Central memory CD4-positive, alpha-beta T cell (primary cell): Measurements from ENCODE around the gene SAMM50.
A peak's percentile ranks its signal among the peaks of the same experiment; 100 is the strongest.

Experiments used
- DNase-seq: peaks from one replicate; pipeline ENCODE4 v3.0.0; 2022

The SAMM50 gene

GRCh38 chr22:43980996-43981395 is 25.8 kb downstream of the SAMM50 start:
- no peak for DNase-seq

- DNase-seq: no peak
Observed at GRCh38 chr22:43983808-43984207, 28.6 kb downstream of the SAMM50 start.

- no peak for DNase-seq
Observed at GRCh38 chr22:43985532-43985931, 30.3 kb downstream of the SAMM50 start.

- no peak for DNase-seq
Observed at GRCh38 chr22:43988116-43988820, 33.0 kb downstream of the SAMM50 start.

- DNase-seq: no peak
Observed at GRCh38 chr22:43988960-43989359, 33.7 kb downstream of the SAMM50 start.

- DNase-seq: no peak
Observed at GRCh38 chr22:43990044-43990443, 34.8 kb downstream of the SAMM50 start.

GRCh38 chr22:43991316-43992020 is 36.2 kb downstream of the SAMM50 start:
- no peak for DNase-seq

GRCh38 chr22:43992331-43992821 is 37.1 kb downstream of the SAMM50 start:
- no peak for DNase-seq

- peak; percentile 44 for DNase-seq
Observed at GRCh38 chr22:43993072-43993760, 38.0 kb downstream of the SAMM50 start.

GRCh38 chr22:43994006-43994405 is 38.8 kb downstream of the SAMM50 start:
- DNase-seq: no peak

GRCh38 chr22:43994416-43994815 is 39.2 kb downstream of the SAMM50 start:
- DNase-seq: no peak

GRCh38 chr22:43995057-43995685 is 39.9 kb downstream of the SAMM50 start:
- no peak for DNase-seq

- DNase-seq: no peak
Observed at GRCh38 chr22:43995798-43996169, 40.5 kb downstream of the SAMM50 start.

- DNase-seq: peak; percentile 58
Observed at GRCh38 chr22:43996170-43996980, 41.1 kb downstream of the SAMM50 start.

GRCh38 chr22:43996981-43997265 is 41.7 kb downstream of the SAMM50 start:
- no peak for DNase-seq

- DNase-seq: no peak
Observed at GRCh38 chr22:43998679-43999264, 43.5 kb downstream of the SAMM50 start.

- no peak for DNase-seq
Observed at GRCh38 chr22:43999378-43999777, 44.1 kb downstream of the SAMM50 start.

GRCh38 chr22:44000123-44000522 is 44.9 kb downstream of the SAMM50 start:
- DNase-seq: no peak

- no peak for DNase-seq
Observed at GRCh38 chr22:44001521-44001920, 46.3 kb downstream of the SAMM50 start.

- no peak for DNase-seq
Observed at GRCh38 chr22:44002324-44002723, 47.1 kb downstream of the SAMM50 start.

- DNase-seq: no peak
Observed at GRCh38 chr22:44002997-44003396, 47.8 kb downstream of the SAMM50 start.

GRCh38 chr22:44003405-44004103 is 48.3 kb downstream of the SAMM50 start:
- no peak for DNase-seq
